SK-N-SH (cell line): ENCODE measurements around the gene HDAC4.

Source experiments
- EP300 ChIP-seq, 2 experiments: IDR thresholded peaks; 2 replicates each; pipeline versions ENCODE4 v1.4.0 to v1.6.1; 2012; ENCODE audit warnings: borderline replicate concordance in 1 of 2, low read depth in 1 of 2, low read length in 1 of 2
- EZH2phosphoT487 ChIP-seq: fragments of 200-600 bp; sonication (generic); IDR thresholded peaks from 2 replicates; pipeline ENCODE4 v1.6.1; 2017; ENCODE audit warnings: low read depth, mixed run types, mild to moderate bottlenecking, antibody characterized with exemption, moderate library complexity, borderline replicate concordance
- FOSL2 ChIP-seq: IDR thresholded peaks from 2 replicates; pipeline ENCODE4 v1.4.0; 2012; ENCODE audit warnings: low read depth, mild to moderate bottlenecking, moderate library complexity, borderline replicate concordance
- MAX ChIP-seq: IDR thresholded peaks from 2 replicates; pipeline ENCODE4 v1.4.0; 2012; ENCODE audit warnings: low read depth
- MXI1 ChIP-seq: IDR thresholded peaks from 2 replicates; pipeline ENCODE4 v1.6.1; 2012; ENCODE audit warnings: mild to moderate bottlenecking, low read depth, low read length, improper control_type of control experiment
- TAF1 ChIP-seq: IDR thresholded peaks from 2 replicates; pipeline ENCODE4 v1.6.1; 2012; ENCODE audit warnings: low read depth, mild to moderate bottlenecking, low read length, moderate library complexity, borderline replicate concordance
- ZBTB33 ChIP-seq: IDR thresholded peaks from 2 replicates; pipeline ENCODE4 v1.4.0; 2012; ENCODE audit warnings: low read depth, borderline replicate concordance
- TF ChIP-seq, protein P1 (sequence below): fragments of 200-600 bp; sonication (generic); IDR thresholded peaks from 2 replicates; pipeline ENCODE4 v1.6.1; 2017; ENCODE audit warnings: antibody characterized with exemption, mild to moderate bottlenecking, moderate library complexity
- TF ChIP-seq, protein P2 (sequence below): IDR thresholded peaks from 2 replicates; pipeline ENCODE4; 2012
- TF ChIP-seq, protein P3 (sequence below): IDR thresholded peaks from 2 replicates; pipeline ENCODE4 v1.4.0; 2012; ENCODE audit warnings: low read depth, borderline replicate concordance

GRCh38 chr2:239310401-239311061, 90.3 kb downstream of the HDAC4 start:
- TF ChIP-seq, protein P1, sequence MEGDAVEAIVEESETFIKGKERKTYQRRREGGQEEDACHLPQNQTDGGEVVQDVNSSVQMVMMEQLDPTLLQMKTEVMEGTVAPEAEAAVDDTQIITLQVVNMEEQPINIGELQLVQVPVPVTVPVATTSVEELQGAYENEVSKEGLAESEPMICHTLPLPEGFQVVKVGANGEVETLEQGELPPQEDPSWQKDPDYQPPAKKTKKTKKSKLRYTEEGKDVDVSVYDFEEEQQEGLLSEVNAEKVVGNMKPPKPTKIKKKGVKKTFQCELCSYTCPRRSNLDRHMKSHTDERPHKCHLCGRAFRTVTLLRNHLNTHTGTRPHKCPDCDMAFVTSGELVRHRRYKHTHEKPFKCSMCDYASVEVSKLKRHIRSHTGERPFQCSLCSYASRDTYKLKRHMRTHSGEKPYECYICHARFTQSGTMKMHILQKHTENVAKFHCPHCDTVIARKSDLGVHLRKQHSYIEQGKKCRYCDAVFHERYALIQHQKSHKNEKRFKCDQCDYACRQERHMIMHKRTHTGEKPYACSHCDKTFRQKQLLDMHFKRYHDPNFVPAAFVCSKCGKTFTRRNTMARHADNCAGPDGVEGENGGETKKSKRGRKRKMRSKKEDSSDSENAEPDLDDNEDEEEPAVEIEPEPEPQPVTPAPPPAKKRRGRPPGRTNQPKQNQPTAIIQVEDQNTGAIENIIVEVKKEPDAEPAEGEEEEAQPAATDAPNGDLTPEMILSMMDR, result no peak
- TF ChIP-seq MXI1, result no peak
- TF ChIP-seq EZH2phosphoT487, result no peak
- TF ChIP-seq MAX, result no peak
- no peak for TF ChIP-seq ZBTB33
- no peak for TF ChIP-seq TAF1
- TF ChIP-seq, protein P2, sequence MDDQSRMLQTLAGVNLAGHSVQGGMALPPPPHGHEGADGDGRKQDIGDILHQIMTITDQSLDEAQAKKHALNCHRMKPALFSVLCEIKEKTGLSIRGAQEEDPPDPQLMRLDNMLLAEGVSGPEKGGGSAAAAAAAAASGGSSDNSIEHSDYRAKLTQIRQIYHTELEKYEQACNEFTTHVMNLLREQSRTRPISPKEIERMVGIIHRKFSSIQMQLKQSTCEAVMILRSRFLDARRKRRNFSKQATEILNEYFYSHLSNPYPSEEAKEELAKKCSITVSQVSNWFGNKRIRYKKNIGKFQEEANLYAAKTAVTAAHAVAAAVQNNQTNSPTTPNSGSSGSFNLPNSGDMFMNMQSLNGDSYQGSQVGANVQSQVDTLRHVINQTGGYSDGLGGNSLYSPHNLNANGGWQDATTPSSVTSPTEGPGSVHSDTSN, result no peak
- no peak for TF ChIP-seq FOSL2
- TF ChIP-seq, protein P3, sequence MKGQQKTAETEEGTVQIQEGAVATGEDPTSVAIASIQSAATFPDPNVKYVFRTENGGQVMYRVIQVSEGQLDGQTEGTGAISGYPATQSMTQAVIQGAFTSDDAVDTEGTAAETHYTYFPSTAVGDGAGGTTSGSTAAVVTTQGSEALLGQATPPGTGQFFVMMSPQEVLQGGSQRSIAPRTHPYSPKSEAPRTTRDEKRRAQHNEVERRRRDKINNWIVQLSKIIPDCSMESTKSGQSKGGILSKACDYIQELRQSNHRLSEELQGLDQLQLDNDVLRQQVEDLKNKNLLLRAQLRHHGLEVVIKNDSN, result no peak
- TF ChIP-seq EP300 (IDR thresholded peaks at IDR 0.05; ENCODE audit: borderline replicate concordance in 1 of 2, low read depth in 1 of 2, low read length in 1 of 2), result no peak
